Urothelium cell line (cell line): ENCODE data around the gene IFFO2.
"Not testable (repeated sequence)": the region's sequence is repeated elsewhere in the genome, so short reads cannot be mapped to it uniquely, and the experiment has no call there.

ENCODE experiments used
- DNase-seq: peaks from one replicate; pipeline ENCODE4 v3.0.0; 2011; ENCODE audit warnings: low spot score, mixed read lengths
- FAIRE-seq: peaks from 2 replicates; lab custom pipeline; 2011; peaks lifted over from hg19 to GRCh38; lab: Jason Lieb, UNC

The IFFO2 gene

DNA sequence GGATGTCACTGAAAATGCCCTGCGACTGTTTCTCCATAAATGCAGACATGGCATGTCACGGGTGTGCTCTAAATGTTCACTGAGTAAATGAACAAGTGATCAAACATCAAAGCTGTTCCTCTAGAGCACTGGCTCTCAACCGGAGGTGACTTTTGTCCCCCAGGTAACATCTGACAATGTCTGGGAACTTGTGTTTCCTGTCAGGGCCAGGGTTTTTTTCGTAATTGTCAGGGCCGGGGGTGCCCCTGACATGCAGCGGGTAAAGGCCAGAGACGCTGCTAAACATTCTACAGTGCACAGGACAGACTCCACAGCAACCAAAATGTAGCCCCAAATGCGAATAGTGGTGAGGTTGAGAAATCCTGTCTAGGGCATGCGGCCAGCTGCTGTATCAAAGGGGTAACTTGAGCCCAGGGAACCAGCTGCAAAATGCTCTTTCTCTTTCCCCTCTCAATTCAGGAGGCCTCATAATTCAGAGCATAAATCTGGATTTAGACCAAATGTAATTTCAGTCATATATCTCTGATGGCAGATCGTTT is 56.1 kb downstream of the IFFO2 start:
- DNase-seq (no peak), FAIRE-seq (no peak)

DNA sequence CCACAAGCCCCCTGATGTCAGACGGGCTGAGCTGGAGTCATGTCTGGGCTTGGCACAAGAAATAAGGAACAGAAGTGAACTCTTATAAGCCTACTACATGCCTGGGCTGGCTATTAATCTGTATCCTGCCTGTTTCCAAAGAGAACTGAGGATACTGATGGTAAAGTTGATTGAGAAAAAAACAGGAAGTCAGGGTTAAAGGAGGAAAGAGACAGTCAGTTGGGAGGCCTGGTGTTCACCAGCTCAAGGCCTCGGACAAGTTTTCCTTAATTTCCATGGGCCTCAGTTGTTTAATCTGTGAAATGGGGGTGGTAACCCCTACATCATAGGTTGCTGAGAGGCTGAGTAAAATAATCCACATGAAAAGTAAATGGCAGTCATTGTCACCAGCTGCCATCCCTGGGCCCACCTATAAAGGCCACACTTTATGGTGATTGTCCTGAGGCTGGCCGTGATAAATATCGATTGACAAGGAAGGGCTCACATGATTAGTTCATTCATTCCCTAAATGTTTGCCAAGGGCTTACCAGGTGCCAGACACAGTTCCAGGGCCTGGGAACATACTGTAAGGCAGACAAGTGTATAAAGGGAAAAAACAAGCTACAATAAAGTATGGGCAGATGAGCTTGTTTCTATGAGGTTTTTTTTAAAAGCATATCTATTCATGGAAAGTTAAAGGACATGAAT is 57.0 kb downstream of the IFFO2 start:
- FAIRE-seq (no peak), DNase-seq (no peak)

DNA sequence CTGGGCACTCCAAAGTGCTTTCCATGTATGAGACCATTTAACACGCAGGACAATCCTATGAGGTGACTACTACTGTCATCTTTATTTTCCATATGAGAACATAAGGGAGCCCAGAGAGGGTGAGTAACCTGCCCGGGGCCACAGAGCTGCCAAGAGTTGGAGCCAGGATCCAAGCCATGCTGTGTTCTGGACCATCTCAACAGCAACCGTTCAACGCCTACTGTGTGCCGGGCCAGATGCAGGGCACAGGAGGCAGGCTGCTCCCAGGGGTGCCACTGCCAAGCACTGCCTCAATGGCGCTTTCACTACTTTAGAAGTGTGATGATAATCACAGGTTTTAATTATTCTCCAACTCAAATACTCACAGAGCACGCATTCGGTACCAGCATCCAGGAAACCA is 57.9 kb downstream of the IFFO2 start:
- DNase-seq: no peak
- FAIRE-seq: no peak

DNA sequence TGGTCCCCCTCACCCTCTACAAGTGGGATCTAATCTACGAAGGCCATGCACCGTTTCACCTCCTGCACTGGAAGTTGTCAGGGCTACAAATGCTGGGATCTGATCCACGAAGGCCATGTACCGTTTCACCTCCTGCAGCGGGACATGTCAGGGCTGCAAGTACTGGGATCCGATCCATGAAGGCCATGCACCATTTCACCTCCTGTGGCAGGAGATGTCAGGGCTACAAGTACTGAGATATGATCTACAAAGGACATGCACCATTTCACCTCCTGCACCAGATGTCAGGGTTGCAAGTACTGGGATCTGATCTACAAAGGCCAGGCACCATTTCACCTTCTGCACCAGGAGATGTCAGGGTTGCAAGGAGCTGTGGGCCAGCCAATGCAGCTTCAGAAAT is 61.2 kb downstream of the IFFO2 start:
- FAIRE-seq (no peak), DNase-seq (no peak)

DNA sequence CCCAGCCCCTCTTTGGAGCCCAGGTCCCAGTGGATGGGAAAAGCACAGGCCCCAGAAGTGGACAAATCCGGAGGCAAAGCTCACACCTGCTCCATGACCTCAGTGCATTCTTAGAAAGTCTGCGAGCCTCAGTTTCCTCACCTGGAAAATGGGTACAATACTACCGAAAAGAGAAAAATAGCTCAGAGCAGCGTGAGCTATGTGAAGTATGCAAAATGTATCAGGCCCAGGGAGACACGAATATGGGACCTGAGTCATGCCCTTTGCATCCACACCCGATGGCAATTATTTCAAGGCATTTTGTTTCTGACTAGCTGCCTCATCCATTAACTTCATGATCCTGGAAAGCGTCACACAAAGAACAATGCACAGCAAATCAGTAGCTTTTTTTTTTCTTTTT is 63.4 kb downstream of the IFFO2 start:
- DNase-seq (no peak), FAIRE-seq (no peak)

DNA sequence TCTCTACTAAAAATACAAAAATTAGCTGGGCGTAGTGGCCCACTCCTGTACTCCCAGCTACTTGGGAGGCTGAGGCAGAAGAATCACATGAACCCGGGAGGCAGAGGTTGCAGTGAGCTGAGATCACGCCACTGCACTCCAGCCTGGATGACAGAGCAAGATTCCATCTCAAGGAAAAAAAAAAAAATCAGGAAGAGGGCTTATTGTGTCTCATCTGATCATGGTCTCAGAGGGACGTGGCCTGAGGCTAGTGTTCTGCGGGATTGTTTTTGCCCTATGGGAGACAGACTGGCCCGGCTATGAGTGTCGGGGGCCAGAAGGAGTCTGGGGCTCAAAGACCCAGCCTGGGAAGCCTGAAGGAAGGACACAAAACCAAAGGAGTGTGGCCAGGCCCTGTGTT is 64.6 kb downstream of the IFFO2 start:
- not testable (repeated sequence) for FAIRE-seq

DNA sequence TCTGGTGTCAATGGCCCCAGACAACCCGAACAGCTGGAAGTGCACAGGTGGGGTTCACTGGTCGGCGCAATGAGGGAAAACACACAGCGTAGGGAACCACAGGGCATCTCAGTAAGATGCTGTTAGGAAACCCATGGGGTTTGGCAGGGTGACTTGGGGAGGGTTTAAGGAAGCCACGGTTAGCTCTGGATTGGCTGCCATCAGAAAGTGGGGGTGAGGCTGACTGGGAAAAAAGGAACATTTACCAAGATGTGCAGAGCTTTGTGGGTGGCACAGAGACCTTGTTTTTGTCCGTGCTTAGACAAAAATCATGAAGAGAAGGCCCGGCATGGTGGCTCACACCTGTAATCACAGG is 65.1 kb downstream of the IFFO2 start:
- no peak for DNase-seq
- no peak for FAIRE-seq

More for the DNA sequence above, 64.6 kb downstream of the IFFO2 start:
- DNase-seq: not testable (repeated sequence)

DNA sequence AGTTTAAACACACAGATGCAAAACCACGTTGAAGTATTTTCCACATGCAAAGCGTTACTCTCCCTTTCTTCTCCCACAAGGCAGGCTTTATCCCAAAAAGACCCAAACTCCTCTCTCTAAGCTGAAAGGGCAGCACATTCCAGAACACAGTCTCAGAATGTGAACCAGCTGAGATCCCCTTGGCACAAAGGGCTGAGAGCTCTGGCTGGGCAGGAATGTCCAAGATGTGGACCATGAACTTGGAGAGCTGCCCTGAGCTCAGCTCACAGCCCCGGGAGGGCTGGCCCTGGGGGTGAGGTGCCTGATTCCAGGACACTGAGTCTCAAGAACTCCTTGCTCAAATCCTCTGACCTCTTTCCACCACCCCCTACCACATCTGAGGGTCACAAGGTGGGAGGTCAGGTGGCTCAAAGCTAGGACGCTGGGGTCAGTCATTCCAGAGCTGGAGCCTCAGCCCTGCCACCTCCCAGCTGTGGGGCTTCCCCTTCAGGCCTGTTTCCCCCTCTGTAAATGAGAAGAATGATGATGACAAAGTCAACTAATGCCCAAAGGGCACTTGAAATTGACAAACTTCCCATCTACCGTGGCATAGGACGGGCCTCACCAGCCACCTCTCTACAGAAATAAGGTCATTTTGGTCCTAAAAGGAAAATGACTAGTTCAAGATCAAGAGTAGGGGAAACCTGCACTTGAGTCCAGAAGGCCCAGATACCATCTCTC is 65.6 kb downstream of the IFFO2 start:
- no peak for DNase-seq
- FAIRE-seq: no peak

DNA sequence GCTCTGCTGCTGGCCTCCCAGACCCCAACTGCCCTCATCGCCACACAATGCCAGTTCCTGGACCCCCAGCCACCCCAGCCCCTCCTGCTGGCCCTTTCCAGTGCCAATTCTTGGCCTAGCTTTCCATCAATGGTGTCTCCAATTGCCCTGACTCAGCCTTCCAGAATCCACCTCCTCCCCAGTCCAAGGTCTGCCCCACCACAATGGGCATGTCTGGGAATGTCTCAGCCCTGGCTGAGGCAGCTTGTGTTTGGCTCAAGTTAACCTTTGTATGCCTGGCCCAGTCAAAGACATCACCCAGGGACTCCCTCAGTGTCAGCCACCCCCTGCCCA is 70.5 kb downstream of the IFFO2 start:
- peak; percentile 70 for FAIRE-seq
- DNase-seq: peak; percentile 70

GRCh38 chr1:18885311-18886002 is 71.0 kb downstream of the IFFO2 start:
- DNase-seq (no peak), FAIRE-seq (no peak)

- FAIRE-seq (no peak), DNase-seq (no peak)
Observed at GRCh38 chr1:18884727-18885126, 71.7 kb downstream of the IFFO2 start.

GRCh38 chr1:18884419-18884717 is 72.1 kb downstream of the IFFO2 start:
- DNase-seq: no peak
- FAIRE-seq: no peak

- DNase-seq: peak; percentile 73
- no peak for FAIRE-seq
Observed at GRCh38 chr1:18883636-18884418, 72.6 kb downstream of the IFFO2 start.

GRCh38 chr1:18883079-18883478 is 73.4 kb downstream of the IFFO2 start:
- no peak for FAIRE-seq
- DNase-seq: no peak

- FAIRE-seq (no peak), DNase-seq (no peak)
Observed at GRCh38 chr1:18882486-18882885, 74.0 kb downstream of the IFFO2 start.

DNA sequence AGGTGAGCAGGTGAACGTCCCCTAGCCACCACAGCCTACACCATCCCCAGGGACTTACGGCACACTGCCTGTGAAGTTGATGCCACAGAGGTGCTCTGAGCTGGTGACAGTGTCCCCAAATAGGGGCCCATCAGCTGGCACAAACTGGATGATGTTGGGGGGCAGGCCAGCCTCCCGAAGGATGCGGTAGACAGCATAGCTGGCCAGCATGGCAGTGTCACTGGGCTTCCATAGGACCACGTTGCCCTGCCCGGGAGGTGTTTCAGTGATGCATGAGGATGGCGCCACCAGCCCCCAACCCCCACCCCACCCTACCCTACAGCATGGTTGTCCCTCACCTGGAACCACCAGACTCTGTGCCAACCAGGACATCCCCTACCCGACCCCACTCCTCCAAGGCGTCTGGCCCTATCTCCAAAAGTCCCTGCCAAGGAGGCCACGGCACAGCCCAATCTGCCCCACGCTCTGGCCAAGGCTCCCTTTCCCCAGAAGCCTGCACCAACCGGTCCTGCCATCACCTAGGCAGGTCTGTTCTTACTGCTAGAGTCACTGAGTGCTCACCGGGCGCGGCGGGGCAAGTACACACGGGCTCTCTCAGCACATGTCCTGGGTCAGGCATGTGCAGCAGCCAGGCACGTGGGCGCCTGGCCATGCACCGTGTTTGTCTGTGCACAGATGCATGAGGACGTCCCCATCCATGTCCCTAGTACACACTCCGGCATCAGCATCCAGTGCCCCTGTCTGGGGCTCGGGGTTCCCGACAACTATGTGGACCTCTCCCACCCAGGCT is 74.6 kb downstream of the IFFO2 start:
- no peak for FAIRE-seq
- DNase-seq: no peak

- FAIRE-seq: no peak
- DNase-seq: no peak
Observed at GRCh38 chr1:18881164-18881563, 75.3 kb downstream of the IFFO2 start.

DNA sequence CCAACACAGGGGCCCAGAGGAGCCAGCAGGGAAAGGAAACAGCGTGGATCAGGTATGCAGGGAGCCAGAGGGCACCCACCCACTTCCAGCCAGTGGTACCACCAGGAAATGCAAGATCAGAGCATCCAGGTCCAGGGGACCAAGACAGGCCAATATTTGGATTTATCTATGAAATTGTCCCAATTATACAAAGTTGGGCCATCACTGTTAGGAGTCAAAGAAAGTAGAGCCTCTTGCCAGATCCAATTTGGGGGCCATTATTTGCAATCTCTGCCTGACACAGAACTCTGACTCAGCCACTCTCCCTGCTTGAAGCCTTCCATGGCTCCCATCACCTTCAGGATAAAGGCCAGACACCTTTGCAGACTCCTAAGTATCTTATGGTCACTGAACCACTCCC is 75.9 kb downstream of the IFFO2 start:
- DNase-seq (no peak), FAIRE-seq (no peak)

DNA sequence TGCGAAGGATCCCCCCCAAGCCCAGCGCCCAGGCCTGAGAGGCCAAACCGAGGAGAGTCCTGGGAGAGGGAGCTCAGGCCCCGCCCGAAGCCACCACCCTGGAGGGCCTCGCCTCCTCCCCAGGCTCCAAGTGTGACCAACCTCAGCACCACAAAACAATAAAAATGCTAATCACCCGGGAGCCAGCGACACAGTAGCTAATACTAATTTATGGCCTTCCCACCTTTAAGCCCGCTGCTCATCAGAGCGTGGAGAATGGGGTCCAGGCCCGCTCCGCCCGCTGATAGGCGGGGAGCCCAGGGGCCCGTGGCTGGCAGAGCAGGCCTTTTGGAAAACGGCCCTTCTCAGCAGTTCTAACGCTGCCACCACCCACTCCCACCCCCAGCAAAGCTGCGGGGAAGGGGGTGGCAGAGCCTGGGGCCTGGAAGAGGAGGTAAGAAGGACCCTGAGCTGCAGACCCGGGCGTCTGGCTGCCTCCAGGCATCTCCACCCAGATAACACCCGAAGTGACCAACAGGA is 76.6 kb downstream of the IFFO2 start:
- no peak for FAIRE-seq
- DNase-seq: no peak

GRCh38 chr1:18879215-18879790 is 77.2 kb downstream of the IFFO2 start:
- FAIRE-seq (no peak), DNase-seq (no peak)
